GM21529 (cell line): ENCODE results near the gene LAMTOR2.
"Not testable (repeated sequence)": the region's sequence is repeated elsewhere in the genome, so short reads cannot be mapped to it uniquely, and the experiment has no call there.

Experiments
- ATAC-seq: cut with Tn5 transposase; IDR thresholded peaks from one replicate; pipeline ENCODE4 v1.9.1; 2021; ENCODE audit not compliant: unreplicated experiment

Gene LAMTOR2

GRCh38 chr1:156054500-156055280 lies at the start of gene LAMTOR2:
TSS of gene LAMTOR2 (plus strand) at chr1:156054782. CDS start at chr1:156054890, 108 bp downstream.
- peak; percentile 76 for ATAC-seq

DNA sequence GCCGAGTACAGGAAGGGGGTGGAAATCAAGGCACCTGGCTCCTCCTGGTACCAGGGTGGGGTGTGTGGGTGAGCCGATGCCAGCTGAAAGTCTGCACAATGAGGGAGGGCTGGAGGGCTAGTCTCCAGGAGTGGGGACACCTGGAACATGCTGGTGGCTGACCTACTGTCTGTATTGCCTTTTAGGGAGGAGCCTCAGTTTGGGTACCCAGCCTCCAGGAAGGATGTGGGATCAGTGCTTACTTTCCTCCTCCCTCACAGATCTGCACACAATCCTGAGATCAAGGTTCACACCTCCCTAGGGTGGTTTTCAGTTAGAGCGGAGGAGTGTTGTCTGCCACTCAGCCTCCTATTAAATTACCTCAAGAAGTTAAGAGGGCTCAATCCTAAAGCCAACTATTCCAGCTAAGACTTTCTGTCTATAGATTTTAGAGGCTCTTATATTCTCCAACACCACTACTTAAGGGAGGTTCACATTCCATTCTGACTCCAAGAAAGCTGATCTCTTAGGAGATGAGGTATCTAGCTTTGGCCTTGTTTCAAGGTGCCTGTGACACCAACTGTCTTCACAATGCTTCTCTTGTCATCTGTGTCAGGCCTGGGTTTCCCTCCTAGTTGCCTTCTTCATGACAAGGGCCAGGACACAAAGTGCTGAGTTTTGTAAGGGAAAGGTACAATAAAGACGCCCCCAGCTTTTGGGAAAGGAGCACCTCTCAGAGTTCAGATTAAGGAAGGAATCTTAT lies 49.6 kb upstream of the LAMTOR2 start:
- no peak for ATAC-seq

DNA sequence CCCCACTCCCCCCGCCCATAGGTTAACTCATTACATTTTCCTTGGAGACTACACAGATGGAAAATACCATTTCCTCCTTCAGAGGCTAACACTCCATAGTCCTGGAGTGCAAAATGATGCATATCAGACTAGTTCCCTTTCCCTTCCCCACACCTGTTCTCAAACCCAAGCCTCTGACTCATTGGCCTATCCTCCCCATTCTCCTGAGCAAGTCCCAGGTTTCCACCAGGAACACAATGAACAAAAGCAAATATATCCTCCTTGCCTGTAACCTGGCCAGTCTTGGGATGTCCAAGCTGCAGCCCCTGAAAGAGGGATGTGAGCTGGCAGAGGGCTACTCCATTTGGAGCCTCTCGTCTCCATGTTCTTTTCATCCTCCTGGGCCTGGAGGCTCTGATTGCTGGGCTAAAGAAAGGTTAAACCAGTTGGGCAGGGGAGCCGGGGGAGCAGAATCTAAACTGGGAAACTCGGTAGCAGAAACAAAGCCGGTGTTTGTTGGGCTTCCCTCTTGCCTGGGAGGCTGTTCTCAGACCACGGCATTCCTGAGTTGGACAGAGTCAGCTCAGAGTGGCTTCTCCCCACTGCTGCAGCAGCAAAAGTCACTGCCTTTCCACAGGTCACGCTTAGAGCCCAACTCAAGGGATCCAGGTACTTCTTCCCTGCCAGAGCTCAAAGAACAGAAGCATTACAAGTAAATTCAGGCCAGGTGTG lies 47.8 kb upstream of the LAMTOR2 start:
- no peak for ATAC-seq

- no peak for ATAC-seq
Observed at GRCh38 chr1:156009404-156009803, 45.2 kb upstream of the LAMTOR2 start.

DNA sequence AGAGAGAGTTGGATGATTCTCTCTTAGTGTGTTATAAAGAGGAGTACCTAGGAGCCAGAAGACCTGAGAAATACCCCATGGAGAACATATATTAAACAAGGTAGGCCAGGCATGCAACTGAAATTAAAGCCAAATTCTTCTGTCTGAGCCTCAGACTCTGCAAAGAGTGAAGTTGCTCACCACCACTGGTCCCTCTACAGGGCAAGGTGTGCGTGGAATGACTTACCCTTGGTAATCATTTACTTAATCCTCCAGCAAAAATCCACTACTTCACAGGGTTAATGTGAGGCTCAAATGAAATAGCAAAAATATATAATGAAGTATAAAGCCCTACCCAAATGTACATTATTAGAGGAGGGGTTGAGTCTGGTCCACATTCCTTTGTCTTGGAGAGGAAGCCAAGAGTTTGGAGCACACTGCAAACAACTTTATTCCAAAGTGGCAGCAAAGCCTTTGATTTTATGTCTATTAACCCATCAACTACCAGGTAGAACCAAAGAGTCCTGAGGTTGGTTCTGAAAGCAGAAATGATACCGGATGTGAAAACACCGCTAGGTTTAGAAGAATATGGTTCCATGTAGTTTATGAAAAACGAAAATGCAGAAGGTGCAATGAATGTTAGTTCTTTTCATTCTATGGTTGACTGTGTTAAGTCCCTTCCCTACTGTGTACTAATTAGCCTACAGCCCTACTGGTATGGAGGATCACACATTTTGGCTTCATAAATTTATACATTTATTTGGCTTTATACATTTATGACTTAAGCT lies 42.3 kb upstream of the LAMTOR2 start:
- peak; percentile 82 for ATAC-seq

- ATAC-seq = no peak
Observed at GRCh38 chr1:156014829-156015228, 39.8 kb upstream of the LAMTOR2 start.

GRCh38 chr1:156019946-156020292 lies 34.7 kb upstream of the LAMTOR2 start:
- ATAC-seq = no peak

GRCh38 chr1:156020293-156021092 lies 34.1 kb upstream of the LAMTOR2 start, which contains the start of gene SSR2:
TSS of gene SSR2 (minus strand) at chr1:156020951. CDS start at chr1:156020167, 784 bp downstream.
- peak; percentile 97 for ATAC-seq

- no peak for ATAC-seq
Observed at GRCh38 chr1:156021093-156021428, 33.5 kb upstream of the LAMTOR2 start.

- no peak for ATAC-seq
Observed at GRCh38 chr1:156021954-156022353, 32.6 kb upstream of the LAMTOR2 start.

DNA sequence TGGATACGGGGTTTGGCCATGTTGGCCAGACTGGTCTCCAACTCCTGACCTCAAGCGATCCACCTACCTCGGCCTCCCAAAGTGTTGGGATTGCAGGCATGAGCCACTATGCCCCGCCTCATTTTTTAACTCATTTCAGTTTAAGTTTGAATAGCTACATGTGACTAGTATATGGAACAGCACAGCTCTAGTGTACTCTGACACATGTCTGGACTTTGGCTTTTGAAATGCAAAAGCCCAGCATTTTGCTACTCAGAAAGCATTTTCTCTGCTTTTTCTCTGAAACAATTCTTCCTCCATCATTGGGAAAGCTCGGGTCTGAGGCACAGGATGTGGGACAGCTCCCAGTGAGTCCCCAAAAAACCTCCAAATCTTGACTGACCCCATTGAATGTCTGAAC lies 29.8 kb upstream of the LAMTOR2 start:
- ATAC-seq = no peak

DNA sequence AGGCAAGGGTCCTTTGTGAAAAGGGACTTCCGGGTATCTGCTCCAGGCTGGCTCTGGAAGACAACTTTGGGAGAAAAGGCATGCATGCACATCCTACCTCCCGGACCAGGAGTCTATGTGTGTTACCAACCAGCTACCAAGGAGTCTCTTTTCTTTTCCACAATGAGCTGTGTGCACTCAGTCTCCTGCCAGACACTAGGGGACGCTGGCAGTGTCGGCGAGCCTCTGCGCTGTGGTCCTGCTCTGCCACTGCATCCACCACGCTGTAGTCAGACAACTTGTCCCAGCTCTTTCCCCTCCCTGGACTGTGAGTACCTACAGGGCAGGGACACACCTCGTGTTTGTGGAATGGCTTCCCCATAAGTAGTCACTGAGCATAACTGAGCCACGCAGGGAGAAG lies 28.7 kb upstream of the LAMTOR2 start:
- no peak for ATAC-seq

DNA sequence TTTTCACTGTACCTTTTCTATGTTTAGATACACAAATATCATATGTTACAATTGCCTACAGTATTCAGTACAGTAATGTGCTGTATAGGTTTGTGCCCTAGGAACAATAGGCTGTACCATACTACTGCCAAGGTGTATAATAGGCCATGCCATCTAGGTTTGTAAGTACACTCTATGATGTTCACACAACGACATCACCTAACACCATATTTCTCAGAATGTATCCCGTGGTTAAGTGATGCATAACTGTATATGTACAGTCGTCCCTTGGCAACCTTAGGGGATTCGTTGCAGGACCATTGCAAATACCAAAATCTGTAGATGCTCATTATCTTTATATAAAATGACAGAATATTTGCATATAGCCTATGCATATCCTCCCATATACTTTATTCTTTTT lies 28.0 kb upstream of the LAMTOR2 start:
- ATAC-seq = no peak

DNA sequence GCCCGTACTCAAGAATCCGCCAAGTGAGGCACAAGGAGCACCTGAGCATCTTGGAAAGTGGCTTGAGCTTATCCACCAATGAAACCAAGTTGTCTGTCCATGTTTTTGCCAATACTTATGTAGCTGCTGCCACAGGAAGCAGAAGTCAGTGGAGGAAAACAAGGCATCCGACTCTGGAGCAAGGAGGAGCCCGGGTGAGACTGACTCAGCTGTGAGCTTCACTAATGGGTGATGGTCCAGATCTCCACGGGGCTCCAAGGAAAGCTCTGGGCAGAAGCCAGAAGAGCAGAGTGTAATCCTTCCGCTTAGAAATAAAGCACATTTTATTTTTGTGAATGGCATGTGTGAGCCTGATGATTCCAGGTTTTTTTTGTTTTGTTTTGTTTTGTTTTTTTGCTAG lies 21.6 kb upstream of the LAMTOR2 start:
- no peak for ATAC-seq

GRCh38 chr1:156034991-156035390 lies 19.6 kb upstream of the LAMTOR2 start:
- ATAC-seq = not testable (repeated sequence)

GRCh38 chr1:156042828-156043227 lies 11.8 kb upstream of the LAMTOR2 start:
- no peak for ATAC-seq

- ATAC-seq = no peak
Observed at GRCh38 chr1:156045076-156045475, 9.5 kb upstream of the LAMTOR2 start.

DNA sequence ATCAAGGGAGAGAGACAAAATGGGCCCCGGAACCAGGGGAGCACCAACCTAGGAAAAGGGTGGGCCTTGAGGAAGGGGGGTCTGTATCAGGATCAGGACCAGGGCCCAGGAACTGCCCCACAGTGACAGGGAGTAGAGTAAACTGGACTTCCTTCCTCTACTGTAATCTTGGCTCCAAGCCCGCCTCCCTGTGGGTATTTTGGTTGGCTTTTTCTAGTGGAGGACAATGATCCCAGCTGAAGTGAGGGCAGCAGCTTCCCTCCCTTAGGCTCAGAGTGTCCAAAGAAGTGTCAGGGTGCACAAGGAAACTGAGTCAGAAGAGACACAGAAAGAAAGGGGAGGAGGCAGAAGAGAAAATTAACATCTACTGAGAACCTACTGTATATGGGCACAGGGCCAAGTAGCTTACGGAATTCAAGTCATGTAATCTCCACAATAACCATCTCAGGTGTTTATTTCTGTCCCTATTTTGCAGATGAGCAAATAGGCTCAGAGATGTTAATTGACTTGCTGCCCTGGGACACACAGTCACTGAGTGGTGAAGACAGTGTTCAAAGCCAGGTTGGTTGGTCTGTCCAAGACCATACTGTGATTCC lies 5.8 kb upstream of the LAMTOR2 start:
- no peak for ATAC-seq

DNA sequence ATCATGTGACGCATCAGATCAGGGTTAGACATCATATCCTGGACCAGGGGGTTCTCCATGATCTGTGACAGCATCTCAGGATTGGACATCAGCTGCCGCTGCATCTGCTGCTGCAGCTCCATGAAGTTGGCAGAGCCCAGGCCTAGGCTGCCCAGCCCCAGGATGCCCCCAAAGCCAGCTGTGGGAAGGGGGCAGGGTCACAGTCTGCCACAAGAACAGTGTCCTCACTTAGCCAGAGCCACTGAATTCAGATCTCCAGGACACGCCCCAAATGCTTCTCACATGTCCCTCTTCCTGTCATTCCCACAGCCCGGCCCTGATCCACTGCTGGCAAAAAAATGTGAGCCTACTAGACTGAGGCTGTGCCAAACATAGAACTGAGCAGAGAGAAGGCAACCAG lies 4.2 kb upstream of the LAMTOR2 start:
- ATAC-seq = no peak
